Stimulated activated naive CD8-positive, alpha-beta T cell treated with anti-CD3 and anti-CD28 coated beads, Interleukin-15, Interleukin-2, amounts not matched to agents 100 ng/mL and 50 ng/mL, for 24 hours (primary cell): ENCODE results near the gene EXOC7.
"Not testable (repeated sequence)": the region's sequence is repeated elsewhere in the genome, so short reads cannot be mapped to it uniquely, and the experiment has no call there.

Experiments
- H3K27ac Mint-ChIP-seq: one replicate; pipeline ENCODE4 v1.8.0; 2021; ENCODE audit warnings: mild to moderate bottlenecking, mixed read lengths
- H3K27me3 Mint-ChIP-seq: one replicate; pipeline ENCODE4 v1.8.0; 2021; ENCODE audit warnings: mixed read lengths
- H3K36me3 Mint-ChIP-seq: one replicate; pipeline ENCODE4 v1.8.0; 2021; ENCODE audit warnings: low read depth, mixed read lengths
- H3K4me1 Mint-ChIP-seq: one replicate; pipeline ENCODE4 v1.8.0; 2021; ENCODE audit warnings: low read depth, mixed read lengths
- H3K4me3 Mint-ChIP-seq: one replicate; pipeline ENCODE4 v1.8.0; 2021; ENCODE audit warnings: mild to moderate bottlenecking, mixed read lengths
- H3K9me3 Mint-ChIP-seq: one replicate; pipeline ENCODE4 v1.8.0; 2021; ENCODE audit warnings: mixed read lengths

EXOC7 gene

DNA sequence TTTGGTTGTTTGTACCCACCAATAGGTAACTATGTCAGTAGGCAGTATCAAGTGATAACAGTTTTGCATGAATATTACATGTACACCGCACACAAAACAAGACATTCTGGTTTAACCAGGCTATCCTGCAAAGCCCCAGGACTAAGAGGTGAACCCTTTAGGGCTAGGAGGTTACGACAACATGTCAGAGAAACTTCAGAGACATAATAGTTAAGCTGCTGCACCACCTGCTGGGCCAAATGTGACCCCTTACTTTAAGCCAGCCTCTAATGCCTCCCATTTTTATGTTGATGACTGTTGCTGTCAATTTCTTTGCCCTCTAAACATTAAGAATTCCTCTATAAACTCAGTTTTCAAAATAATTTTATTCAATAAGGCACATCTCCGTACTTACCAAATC lies 46.7 kb downstream of the EXOC7 start:
- Mint-ChIP-seq H3K4me1 (peaks cover 15% of the 10 kb centered on the region), H3K27ac (no peak overlapping the region), H3K9me3 (no peaks in the 10 kb centered on the region), H3K4me3 (no peak overlapping the region), H3K27me3 (no peaks in the 10 kb centered on the region), H3K36me3 (peaks cover 65% of the 10 kb centered on the region)

DNA sequence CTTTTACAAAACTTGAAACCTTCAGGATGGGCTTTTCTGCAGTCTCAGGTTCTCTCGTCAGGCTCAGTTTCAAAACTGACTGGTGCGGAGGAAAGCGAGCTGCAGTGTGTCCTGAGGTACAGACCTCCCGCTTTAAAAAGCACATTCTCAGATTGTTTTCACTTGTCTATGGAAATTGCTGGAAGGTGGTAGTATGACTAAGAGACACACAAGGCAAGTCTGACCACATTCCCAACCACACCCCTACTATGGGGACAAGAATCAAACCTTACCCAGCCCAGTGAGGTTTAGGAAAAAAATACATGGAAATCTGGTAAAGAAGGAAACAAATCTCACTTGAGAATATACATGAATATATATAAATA lies 49.5 kb downstream of the EXOC7 start:
- Mint-ChIP-seq H3K4me3 (no peak overlapping the region), H3K36me3 (peaks cover 65% of the 10 kb centered on the region), H3K27ac (peak overlapping the region; percentile 13), H3K4me1 (peaks cover 25% of the 10 kb centered on the region), H3K9me3 (no peaks in the 10 kb centered on the region), H3K27me3 (no peaks in the 10 kb centered on the region)

- no peaks in the 10 kb centered on the region for H3K27me3 Mint-ChIP-seq
- H3K4me3 Mint-ChIP-seq = no peak overlapping the region
- peak overlapping the region; percentile 66 for H3K27ac Mint-ChIP-seq
- peaks cover 65% of the 10 kb centered on the region for H3K36me3 Mint-ChIP-seq
- H3K4me1 Mint-ChIP-seq = peaks cover 26% of the 10 kb centered on the region
- H3K9me3 Mint-ChIP-seq = no peaks in the 10 kb centered on the region
These were observed 50.1 kb downstream of the EXOC7 start for GRCh38 chr17:76053246-76054111.

DNA sequence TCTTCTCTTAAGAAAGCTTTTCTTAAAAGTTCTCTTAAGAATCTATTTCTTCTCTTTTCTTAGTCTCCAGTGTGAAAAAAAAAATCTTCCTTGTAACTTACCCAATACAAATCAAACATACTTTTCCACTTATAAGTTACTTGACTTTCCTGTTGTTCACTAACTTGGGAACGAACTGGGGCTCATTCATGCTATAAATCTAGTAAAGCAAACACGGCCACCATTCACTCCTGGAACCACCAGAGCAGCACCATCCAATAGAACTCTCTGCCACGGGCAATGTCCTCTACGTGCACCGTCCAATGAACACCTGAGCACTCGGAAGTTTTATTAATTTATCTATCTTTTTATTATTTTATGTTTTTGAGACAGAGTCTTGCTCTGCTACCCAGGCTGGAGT lies 52.0 kb downstream of the EXOC7 start:
- H3K4me1 Mint-ChIP-seq = peaks cover 26% of the 10 kb centered on the region
- H3K27ac Mint-ChIP-seq = peak overlapping the region; percentile 57
- H3K4me3 Mint-ChIP-seq = no peak overlapping the region
- peaks cover 62% of the 10 kb centered on the region for H3K36me3 Mint-ChIP-seq
- H3K27me3 Mint-ChIP-seq = no peaks in the 10 kb centered on the region
- H3K9me3 Mint-ChIP-seq = no peaks in the 10 kb centered on the region

DNA sequence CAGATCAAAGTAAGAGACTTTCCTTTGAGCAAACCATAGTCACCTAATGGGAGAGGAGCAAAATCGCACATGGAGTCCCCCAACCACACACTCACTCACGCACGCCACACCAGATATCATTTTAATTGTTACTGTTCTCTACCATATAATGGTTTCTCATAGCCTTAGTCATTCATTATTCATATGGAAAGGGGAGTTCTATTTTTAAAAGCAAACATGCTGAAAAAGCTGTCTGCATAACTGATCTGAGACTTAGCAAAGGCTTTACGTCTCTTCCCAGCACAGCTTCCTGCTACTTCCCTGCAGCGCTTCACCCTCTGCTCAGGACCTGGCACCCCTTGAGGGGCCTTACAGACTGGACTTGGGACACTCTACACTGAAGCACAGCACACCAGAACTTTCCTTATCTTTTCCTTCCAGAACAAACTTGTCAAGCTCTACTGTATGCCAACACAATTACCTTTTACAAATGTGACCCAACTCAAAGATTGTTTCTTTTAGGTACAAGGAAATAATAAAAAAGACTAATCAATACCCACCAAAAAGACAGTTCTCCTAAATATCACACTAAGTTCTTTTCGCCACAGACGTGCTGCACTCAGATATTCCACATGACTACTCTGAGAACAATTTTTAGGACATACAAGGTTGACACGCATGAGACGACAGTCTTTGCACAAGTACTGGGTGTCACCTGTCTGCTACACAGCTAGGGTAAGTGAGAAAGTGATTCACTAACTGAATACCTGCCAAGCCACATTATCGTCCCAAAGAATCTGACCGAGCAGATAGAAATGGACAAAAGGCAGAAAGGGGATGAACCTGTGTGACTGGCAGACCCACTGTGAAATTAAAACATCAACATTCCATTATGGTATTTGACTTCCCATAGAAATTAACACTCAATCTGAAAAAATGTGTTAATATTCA lies 52.8 kb downstream of the EXOC7 start:
- H3K4me1 Mint-ChIP-seq = peaks cover 26% of the 10 kb centered on the region
- H3K9me3 Mint-ChIP-seq = no peaks in the 10 kb centered on the region
- no peaks in the 10 kb centered on the region for H3K27me3 Mint-ChIP-seq
- peaks cover 62% of the 10 kb centered on the region for H3K36me3 Mint-ChIP-seq
- peak overlapping the region; percentile 15 for H3K27ac Mint-ChIP-seq
- no peak overlapping the region for H3K4me3 Mint-ChIP-seq

GRCh38 chr17:76049836-76050537 lies 53.6 kb downstream of the EXOC7 start:
- no peaks in the 10 kb centered on the region for H3K27me3 Mint-ChIP-seq
- peaks cover 66% of the 10 kb centered on the region for H3K36me3 Mint-ChIP-seq
- H3K4me1 Mint-ChIP-seq = peaks cover 26% of the 10 kb centered on the region
- H3K27ac Mint-ChIP-seq = no peak overlapping the region
- H3K9me3 Mint-ChIP-seq = no peaks in the 10 kb centered on the region
- H3K4me3 Mint-ChIP-seq = no peak overlapping the region

- Mint-ChIP-seq H3K4me3 (no peak overlapping the region), H3K36me3 (peaks cover 72% of the 10 kb centered on the region)
These were observed 54.3 kb downstream of the EXOC7 start for GRCh38 chr17:76049239-76049638.

DNA sequence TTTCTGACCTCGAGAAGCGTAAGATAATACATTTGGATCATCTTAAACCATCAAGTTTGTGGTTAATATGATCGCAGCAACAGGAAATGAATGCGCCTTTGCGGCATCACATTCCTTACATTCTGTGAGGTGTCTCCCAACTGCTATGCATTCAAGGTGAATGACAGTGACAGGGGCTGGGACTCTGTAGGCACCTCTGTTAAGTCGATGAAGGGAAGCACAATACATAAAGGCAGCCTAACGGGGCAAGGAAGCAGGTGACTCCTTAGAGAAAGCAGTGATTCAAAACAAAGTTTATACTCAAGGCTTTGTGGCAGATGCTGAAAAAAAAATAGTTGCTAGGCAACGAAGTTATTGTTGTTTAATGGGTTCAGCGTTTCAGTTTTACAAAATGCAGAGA lies 54.9 kb downstream of the EXOC7 start:
- H3K27me3 Mint-ChIP-seq = no peaks in the 10 kb centered on the region
- peak overlapping the region; percentile 24 for H3K27ac Mint-ChIP-seq
- no peaks in the 10 kb centered on the region for H3K9me3 Mint-ChIP-seq
- H3K36me3 Mint-ChIP-seq = peaks cover 72% of the 10 kb centered on the region
- H3K4me1 Mint-ChIP-seq = peaks cover 18% of the 10 kb centered on the region
- no peak overlapping the region for H3K4me3 Mint-ChIP-seq

More at GRCh38 chr17:76049239-76049638, 54.3 kb downstream of the EXOC7 start:
- no peaks in the 10 kb centered on the region for H3K9me3 Mint-ChIP-seq
- H3K27me3 Mint-ChIP-seq = no peaks in the 10 kb centered on the region
- H3K4me1 Mint-ChIP-seq = peaks cover 23% of the 10 kb centered on the region
- no peak overlapping the region for H3K27ac Mint-ChIP-seq

GRCh38 chr17:76048025-76048605 lies 55.5 kb downstream of the EXOC7 start:
- no peak overlapping the region for H3K27ac Mint-ChIP-seq
- peaks cover 12% of the 10 kb centered on the region for H3K4me1 Mint-ChIP-seq
- peaks cover 70% of the 10 kb centered on the region for H3K36me3 Mint-ChIP-seq
- H3K4me3 Mint-ChIP-seq = no peak overlapping the region
- no peaks in the 10 kb centered on the region for H3K9me3 Mint-ChIP-seq
- no peaks in the 10 kb centered on the region for H3K27me3 Mint-ChIP-seq

GRCh38 chr17:76046064-76046463 lies 57.5 kb downstream of the EXOC7 start:
- Mint-ChIP-seq H3K36me3 (peaks cover 69% of the 10 kb centered on the region), H3K27me3 (no peaks in the 10 kb centered on the region), H3K27ac (no peak overlapping the region), H3K4me1 (peaks cover 11% of the 10 kb centered on the region), H3K4me3 (no peak overlapping the region), H3K9me3 (no peaks in the 10 kb centered on the region)

- H3K27ac Mint-ChIP-seq, H3K4me3 Mint-ChIP-seq, H3K4me1 Mint-ChIP-seq, H3K27me3 Mint-ChIP-seq, H3K9me3 Mint-ChIP-seq: not testable (repeated sequence)
- peaks cover 68% of the 10 kb centered on the region for H3K36me3 Mint-ChIP-seq
These were observed 59.0 kb downstream of the EXOC7 start for GRCh38 chr17:76044475-76045007.

GRCh38 chr17:76042868-76043267 lies 60.7 kb downstream of the EXOC7 start:
- H3K36me3 Mint-ChIP-seq = peaks cover 67% of the 10 kb centered on the region
- not testable (repeated sequence) for H3K4me3 Mint-ChIP-seq, H3K9me3 Mint-ChIP-seq, H3K4me1 Mint-ChIP-seq, H3K27me3 Mint-ChIP-seq, H3K27ac Mint-ChIP-seq

DNA sequence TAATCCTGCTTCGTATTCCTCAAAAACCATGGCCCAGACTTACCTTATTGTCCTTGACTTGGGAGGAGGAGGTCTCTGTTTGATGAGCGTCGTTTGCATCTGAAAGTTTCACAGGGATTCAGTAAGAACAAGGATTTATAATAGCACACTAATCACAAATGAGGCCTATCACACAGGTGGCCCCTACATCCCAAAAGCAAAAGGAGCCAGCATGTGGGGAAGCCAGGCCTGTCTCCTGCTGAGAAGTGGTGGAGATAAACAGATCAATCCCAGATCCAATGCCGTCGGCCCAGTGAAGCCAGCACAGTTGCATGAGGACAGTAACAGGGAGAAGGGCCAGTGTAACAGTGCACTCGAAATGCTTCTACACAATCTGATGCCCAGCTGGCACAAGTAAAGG lies 63.2 kb downstream of the EXOC7 start:
- Mint-ChIP-seq H3K27ac (no peak overlapping the region), H3K36me3 (peaks cover 58% of the 10 kb centered on the region), H3K4me1 (no peaks in the 10 kb centered on the region), H3K4me3 (no peak overlapping the region), H3K9me3 (no peaks in the 10 kb centered on the region), H3K27me3 (no peaks in the 10 kb centered on the region)

DNA sequence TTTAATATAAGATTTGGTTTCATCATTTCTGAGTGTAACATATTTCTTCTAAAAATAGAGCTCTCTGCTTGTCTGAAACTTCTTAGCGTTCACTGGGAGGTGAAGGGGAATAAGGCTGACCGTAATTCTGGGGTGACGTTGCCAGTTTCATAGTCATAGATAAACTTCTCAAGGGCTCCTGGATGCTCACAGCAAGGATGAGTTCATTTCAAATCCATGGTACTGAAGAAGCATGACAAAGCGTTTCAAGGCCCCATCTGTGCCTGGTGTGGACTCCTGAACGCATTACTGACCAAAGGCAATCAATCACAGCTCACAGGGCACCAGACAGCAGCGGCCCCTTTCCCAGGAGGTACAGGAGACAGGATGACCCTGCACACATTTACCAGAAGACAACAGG lies 64.5 kb downstream of the EXOC7 start:
- Mint-ChIP-seq H3K27ac (no peak overlapping the region), H3K36me3 (peaks cover 45% of the 10 kb centered on the region), H3K27me3 (no peaks in the 10 kb centered on the region), H3K4me1 (peaks cover 6% of the 10 kb centered on the region), H3K4me3 (no peak overlapping the region), H3K9me3 (no peaks in the 10 kb centered on the region)
